GM12891 (cell line): ENCODE results near the gene CSMD2.

Experiments used
- POLR2A ChIP-seq: IDR thresholded peaks from 2 replicates; pipeline ENCODE4 v1.6.1; 2011; ENCODE audit warnings: low read depth, low read length, control low read depth
- POLR2AphosphoS5 ChIP-seq: IDR thresholded peaks from 2 replicates; pipeline ENCODE4 v1.6.1; 2011; ENCODE audit warnings: low read depth, low read length, control low read depth
- POU2F2 ChIP-seq: IDR thresholded peaks from 2 replicates; pipeline ENCODE4 v1.6.1; 2011; ENCODE audit warnings: low read depth, mild to moderate bottlenecking, control low read depth, low read length, moderate library complexity
- SPI1 ChIP-seq: IDR thresholded peaks from 2 replicates; pipeline ENCODE4 v1.6.1; 2011; ENCODE audit warnings: low read depth, low read length, control low read depth
- TAF1 ChIP-seq: IDR thresholded peaks from 2 replicates; pipeline ENCODE4 v1.6.1; 2011; ENCODE audit warnings: low read depth, low read length, control low read depth

DNA sequence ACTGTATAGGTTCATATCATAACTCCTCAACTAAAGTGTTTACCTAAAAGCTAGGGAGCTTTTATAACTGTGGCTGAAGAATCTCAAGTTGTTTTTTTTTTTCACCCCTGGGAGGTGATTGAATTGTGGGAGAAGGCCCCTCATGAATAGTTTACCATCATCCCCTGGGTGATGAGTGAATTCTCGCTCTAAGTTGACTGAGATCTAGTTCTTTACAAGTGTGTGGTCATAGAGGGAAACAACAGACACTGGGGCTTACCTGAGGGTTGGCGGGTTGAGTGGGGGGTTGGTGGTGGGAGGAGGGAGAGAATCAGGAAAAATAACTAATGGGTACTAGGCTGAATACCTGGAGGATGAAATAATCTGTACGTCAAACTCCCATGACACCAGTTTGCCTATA lies 700.5 kb downstream of the CSMD2 start:
- TF ChIP-seq POLR2AphosphoS5 (no peak), POLR2A (no peak), SPI1 (no peak), TAF1 (no peak), POU2F2 (no peak)
